Fibroblast of the aortic adventitia (primary cell): Measurements from ENCODE around the gene PLCL2. TPM values are rescaled to one million over a fixed set of nuclear protein-coding genes. Genes with fewer than 3 reads are reported as not detected.

Experiments used
- DNase-seq: peaks from one replicate; pipeline ENCODE4 v3.0.0-alpha.2; 2010; ENCODE audit warnings: low read depth
- H3K4me3 ChIP-seq: 2 replicates; pipeline ENCODE4 v1.5.1; 2011; ENCODE audit warnings: low read depth, mild to moderate bottlenecking, control low read depth, low read length, moderate library complexity
- total RNA-seq: library from RNA; depleted of rRNA; stranded (reverse); fragments of >200 nt; gene quantifications from 2 replicates; pipeline ENCODE4 v1.2.3, GENCODE V29; 2012; ENCODE audit warnings: low replicate concordance
- TF ChIP-seq, protein P1 (sequence below): IDR thresholded peaks from 2 replicates; pipeline ENCODE4 v1.5.1; 2011; ENCODE audit warnings: mild to moderate bottlenecking, low read length, control low read depth, inconsistent platforms; ENCODE audit not compliant: insufficient read depth

The PLCL2 gene
- total RNA-seq, 1 donor, result 11.6 TPM

DNA sequence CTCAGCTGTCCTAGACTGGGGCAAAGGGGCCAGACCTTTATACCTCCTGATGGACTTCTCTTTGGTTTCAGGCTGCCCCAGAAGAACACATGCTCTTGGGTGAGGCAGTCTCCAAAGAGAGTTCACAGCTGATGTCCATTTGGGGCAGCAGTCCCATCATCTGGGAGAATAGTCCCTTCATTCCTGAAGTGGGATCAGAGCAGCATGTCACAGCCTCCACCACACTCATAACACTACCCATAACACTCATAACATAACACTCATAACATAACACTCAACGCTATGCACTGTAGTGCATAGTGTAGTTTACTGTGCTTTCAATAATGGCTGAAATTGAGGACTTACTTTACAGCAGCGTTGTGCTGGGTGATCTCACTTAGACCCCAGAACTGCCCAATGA, 36.7 kb upstream of the PLCL2 start:
- DNase-seq, result no peak
- no peak overlapping the region for H3K4me3 ChIP-seq
- TF ChIP-seq, protein P1, sequence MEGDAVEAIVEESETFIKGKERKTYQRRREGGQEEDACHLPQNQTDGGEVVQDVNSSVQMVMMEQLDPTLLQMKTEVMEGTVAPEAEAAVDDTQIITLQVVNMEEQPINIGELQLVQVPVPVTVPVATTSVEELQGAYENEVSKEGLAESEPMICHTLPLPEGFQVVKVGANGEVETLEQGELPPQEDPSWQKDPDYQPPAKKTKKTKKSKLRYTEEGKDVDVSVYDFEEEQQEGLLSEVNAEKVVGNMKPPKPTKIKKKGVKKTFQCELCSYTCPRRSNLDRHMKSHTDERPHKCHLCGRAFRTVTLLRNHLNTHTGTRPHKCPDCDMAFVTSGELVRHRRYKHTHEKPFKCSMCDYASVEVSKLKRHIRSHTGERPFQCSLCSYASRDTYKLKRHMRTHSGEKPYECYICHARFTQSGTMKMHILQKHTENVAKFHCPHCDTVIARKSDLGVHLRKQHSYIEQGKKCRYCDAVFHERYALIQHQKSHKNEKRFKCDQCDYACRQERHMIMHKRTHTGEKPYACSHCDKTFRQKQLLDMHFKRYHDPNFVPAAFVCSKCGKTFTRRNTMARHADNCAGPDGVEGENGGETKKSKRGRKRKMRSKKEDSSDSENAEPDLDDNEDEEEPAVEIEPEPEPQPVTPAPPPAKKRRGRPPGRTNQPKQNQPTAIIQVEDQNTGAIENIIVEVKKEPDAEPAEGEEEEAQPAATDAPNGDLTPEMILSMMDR, result no peak

- peak; percentile 4 for DNase-seq
- no peak overlapping the region for H3K4me3 ChIP-seq
- TF ChIP-seq, protein P1, result no peak
Observed at GRCh38 chr3:16849229-16849628, 35.5 kb upstream of the PLCL2 start.

DNA sequence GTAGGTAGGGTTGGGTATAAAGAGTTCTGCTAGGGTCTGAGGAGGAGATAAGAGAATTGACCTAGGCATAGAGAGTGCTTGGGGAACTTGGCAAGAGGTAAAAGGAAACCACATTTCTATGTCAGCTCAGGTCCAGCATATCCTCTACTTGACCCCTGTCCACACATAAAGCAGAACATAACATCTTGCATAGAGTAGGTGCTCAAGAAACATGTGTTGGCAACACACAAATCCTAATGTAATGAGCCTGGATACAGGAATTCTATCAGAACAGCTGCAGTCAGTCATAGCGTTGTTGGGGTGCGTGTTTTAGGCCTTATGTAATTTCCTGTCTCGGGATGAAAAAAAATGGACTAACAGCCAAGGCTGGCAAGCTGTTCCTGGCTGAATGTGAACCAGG, 35.0 kb upstream of the PLCL2 start:
- DNase-seq, result peak; percentile 78
- TF ChIP-seq, protein P1, result no peak
- no peak overlapping the region for H3K4me3 ChIP-seq

DNA sequence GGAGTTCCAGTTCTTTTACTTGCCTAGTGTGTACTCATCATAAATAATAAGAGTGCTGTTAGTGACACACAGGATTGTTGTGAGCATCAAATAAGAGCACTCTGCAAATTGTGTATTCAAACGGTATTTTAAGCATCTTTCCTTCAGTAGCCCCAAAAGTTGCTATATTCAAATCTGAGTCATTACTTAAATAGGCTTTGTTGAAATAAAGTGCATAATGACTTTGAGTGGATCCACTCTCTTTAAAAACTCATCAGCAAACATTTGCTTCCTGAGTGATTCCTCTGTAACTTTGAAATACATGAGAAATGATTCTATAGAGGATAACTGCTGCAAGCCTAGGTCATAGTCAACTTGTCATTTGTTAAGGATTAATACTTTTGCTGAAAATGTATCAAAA, 29.3 kb upstream of the PLCL2 start:
- H3K4me3 ChIP-seq, result no peak overlapping the region
- DNase-seq, result no peak
- TF ChIP-seq, protein P1, result no peak

DNA sequence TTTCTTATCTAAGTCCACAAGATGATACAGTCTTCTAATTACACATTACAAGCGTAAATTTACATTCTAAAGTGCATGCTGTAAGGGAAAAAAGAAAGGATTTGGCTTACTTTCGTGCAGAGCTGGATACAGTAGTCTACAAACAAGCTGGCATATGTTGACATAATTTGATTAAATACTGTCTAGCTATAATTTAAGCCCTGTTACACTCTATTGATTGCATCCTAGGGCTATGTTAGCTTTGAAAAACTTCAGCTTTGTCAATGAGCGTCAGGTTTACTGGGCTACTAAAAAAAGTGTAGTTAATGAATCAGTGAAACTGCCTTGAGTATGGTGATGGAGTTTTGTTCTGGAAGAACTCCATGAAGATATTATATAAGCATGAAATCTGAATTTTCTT, 24.5 kb upstream of the PLCL2 start:
- no peak overlapping the region for H3K4me3 ChIP-seq
- TF ChIP-seq, protein P1, result no peak
- DNase-seq, result no peak

DNA sequence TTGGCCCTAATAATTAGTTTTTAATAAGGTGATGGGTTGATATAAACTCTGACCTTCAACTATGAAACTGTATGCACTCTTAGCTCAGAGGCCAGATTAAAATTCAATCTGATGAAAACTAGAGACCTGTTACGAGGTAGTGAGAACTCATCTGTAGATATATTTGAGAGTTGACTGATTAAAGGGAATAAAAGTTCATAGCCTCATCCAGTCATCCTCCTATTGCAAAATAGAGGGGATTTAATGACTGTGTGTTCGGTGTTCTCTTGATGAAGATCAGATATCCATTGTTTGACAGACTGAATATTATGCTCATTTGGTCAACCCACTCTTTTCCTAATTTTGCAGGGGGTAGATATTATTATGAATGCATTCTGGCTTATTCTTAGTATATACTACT, 23.3 kb upstream of the PLCL2 start:
- no peak overlapping the region for H3K4me3 ChIP-seq
- no peak for DNase-seq
- TF ChIP-seq, protein P1, result no peak

- H3K4me3 ChIP-seq, result no peak overlapping the region
- DNase-seq, result peak; percentile 65
- TF ChIP-seq, protein P1, result no peak
Observed at GRCh38 chr3:16864610-16865313, 20.0 kb upstream of the PLCL2 start.
